Measurements from ENCODE around the gene TAF3. TPM values are rescaled to one million over a fixed set of nuclear protein-coding genes. Genes with fewer than 3 reads are reported as not detected.

TAF3 gene
- total RNA-seq, 4 donors from 2014 or later = 2.9 to 17.5 (median 5.1) TPM

- Histone ChIP-seq H3K4me1 (no peaks in the 10 kb centered on the region), H3K9me3 (no peaks in the 10 kb centered on the region)
- intact Hi-C loops (cut with DNase I; ENCODE audit: low total_unique reads) = no loop called here
Observed at GRCh38 chr10:7941576-7941975, 123.3 kb downstream of the TAF3 start.

DNA sequence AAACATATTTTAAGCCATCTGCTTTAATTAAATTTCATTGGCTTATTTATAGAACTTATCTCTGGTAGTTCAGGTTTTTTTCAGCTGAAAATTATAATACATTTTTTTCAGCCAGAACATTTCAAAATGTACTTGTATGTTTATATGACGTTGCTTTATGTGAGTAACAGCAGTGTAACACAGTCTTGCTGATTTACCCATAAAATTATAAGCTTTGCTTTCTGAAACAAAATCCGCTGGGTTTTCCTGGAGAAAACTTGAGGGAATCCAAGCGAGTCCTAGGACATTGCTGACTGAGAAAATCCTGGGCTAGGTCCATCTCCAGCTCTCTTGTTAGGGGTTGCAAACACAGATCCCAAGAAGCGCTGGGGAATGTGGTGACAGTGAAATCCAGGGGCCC, 124.0 kb downstream of the TAF3 start:
- no peak overlapping the region for H3K27ac ChIP-seq
- H3K36me3 ChIP-seq = no peaks in the 10 kb centered on the region
- H3K27me3 ChIP-seq = no peaks in the 10 kb centered on the region
- intact Hi-C loops (cut with DNase I; ENCODE audit: low total_unique reads) = no loop called here
- DNase-seq = no peak
- H3K9me3 ChIP-seq = no peaks in the 10 kb centered on the region
- TF ChIP-seq, protein P1, sequence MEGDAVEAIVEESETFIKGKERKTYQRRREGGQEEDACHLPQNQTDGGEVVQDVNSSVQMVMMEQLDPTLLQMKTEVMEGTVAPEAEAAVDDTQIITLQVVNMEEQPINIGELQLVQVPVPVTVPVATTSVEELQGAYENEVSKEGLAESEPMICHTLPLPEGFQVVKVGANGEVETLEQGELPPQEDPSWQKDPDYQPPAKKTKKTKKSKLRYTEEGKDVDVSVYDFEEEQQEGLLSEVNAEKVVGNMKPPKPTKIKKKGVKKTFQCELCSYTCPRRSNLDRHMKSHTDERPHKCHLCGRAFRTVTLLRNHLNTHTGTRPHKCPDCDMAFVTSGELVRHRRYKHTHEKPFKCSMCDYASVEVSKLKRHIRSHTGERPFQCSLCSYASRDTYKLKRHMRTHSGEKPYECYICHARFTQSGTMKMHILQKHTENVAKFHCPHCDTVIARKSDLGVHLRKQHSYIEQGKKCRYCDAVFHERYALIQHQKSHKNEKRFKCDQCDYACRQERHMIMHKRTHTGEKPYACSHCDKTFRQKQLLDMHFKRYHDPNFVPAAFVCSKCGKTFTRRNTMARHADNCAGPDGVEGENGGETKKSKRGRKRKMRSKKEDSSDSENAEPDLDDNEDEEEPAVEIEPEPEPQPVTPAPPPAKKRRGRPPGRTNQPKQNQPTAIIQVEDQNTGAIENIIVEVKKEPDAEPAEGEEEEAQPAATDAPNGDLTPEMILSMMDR (IDR thresholded peaks at IDR 0.05) = no peak
- no peak for TF ChIP-seq POLR2A (IDR thresholded peaks at IDR 0.05)
- no peak overlapping the region for H3K4me3 ChIP-seq
- no peaks in the 10 kb centered on the region for H3K4me1 ChIP-seq

More at GRCh38 chr10:7941576-7941975, 123.3 kb downstream of the TAF3 start:
- Histone ChIP-seq H3K4me3 (no peak overlapping the region), H3K36me3 (no peaks in the 10 kb centered on the region), H3K27me3 (no peaks in the 10 kb centered on the region), H3K27ac (no peak overlapping the region)
- DNase-seq = no peak
- TF ChIP-seq POLR2A (IDR thresholded peaks at IDR 0.05) = no peak
- TF ChIP-seq, protein P1 (IDR thresholded peaks at IDR 0.05) = no peak

DNA sequence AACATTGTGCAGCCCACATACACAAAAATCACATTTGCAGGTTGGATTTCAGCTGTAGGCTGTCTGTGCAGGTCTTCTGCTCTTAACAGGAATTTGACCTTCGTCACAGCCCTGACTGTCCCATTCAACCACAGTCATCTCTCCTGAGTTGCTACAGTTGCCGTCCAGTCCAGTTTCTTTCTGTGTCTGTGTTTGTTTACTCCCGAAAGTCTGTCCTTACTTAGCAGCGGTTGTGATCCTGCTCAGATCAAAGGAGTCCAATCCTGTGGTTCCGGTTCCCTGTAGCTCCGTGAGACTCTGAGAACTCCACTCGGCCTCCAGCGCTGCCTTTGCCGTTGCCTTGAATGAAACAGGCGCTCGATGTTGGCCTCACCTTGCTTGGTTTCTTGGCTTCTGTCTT, 124.6 kb downstream of the TAF3 start:
- no peaks in the 10 kb centered on the region for H3K9me3 ChIP-seq
- no peaks in the 10 kb centered on the region for H3K36me3 ChIP-seq
- no peak overlapping the region for H3K27ac ChIP-seq
- TF ChIP-seq POLR2A (IDR thresholded peaks at IDR 0.05) = no peak
- TF ChIP-seq, protein P1 (IDR thresholded peaks at IDR 0.05) = no peak
- H3K27me3 ChIP-seq = no peaks in the 10 kb centered on the region
- no peak overlapping the region for H3K4me3 ChIP-seq
- no peaks in the 10 kb centered on the region for H3K4me1 ChIP-seq
- intact Hi-C loops (cut with DNase I; ENCODE audit: low total_unique reads) = no loop called here
- no peak for DNase-seq

DNA sequence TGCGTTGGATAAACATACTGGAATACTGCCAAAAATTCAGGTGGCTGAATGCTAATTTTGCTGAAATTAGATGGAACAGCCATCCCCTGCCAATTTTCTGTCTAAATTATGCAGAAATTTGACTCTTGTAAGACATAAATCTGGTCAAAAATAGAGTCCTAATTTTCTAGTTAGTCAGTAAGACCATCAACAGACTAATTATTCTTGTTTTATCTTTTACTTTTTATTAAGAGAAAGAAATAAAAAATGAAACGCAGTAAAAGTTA, 125.8 kb downstream of the TAF3 start:
- Histone ChIP-seq H3K27me3 (no peaks in the 10 kb centered on the region), H3K9me3 (no peaks in the 10 kb centered on the region), H3K27ac (no peak overlapping the region), H3K36me3 (no peaks in the 10 kb centered on the region), H3K4me1 (no peaks in the 10 kb centered on the region), H3K4me3 (no peak overlapping the region)
- DNase-seq = no peak
- intact Hi-C loops (cut with DNase I; ENCODE audit: low total_unique reads) = no loop called here
- no peak for TF ChIP-seq POLR2A (IDR thresholded peaks at IDR 0.05)
- TF ChIP-seq, protein P1 (IDR thresholded peaks at IDR 0.05) = no peak

DNA sequence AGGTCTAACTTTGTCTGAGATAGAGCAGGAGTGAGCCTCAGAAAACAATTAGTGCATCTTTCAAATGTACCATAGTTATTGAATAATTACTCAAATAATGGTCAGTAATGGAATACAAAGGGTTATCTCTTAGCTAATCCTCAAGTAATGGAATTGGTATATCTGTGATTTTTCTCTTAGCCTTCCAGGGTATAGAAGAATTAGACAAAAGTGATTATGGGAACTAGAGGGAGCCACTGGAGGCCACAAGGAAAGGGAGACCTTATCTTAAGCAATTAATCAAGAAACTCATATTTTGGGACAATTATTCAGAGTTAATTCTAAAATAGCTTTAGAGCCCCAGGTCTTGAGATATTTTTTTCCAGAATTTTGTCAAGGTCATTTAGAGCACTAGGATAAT, 126.2 kb downstream of the TAF3 start:
- TF ChIP-seq POLR2A (IDR thresholded peaks at IDR 0.05) = no peak
- TF ChIP-seq, protein P1 (IDR thresholded peaks at IDR 0.05) = no peak
- no peak overlapping the region for H3K4me3 ChIP-seq
- H3K4me1 ChIP-seq = no peaks in the 10 kb centered on the region
- no peaks in the 10 kb centered on the region for H3K9me3 ChIP-seq
- no peaks in the 10 kb centered on the region for H3K36me3 ChIP-seq
- intact Hi-C loops (cut with DNase I; ENCODE audit: low total_unique reads) = no loop called here
- no peak for DNase-seq
- H3K27ac ChIP-seq = no peak overlapping the region
- H3K27me3 ChIP-seq = no peaks in the 10 kb centered on the region

All from uterus (tissue), 4 donors.